ENCODE results near the gene TP73. TPM values are rescaled to one million over a fixed set of nuclear protein-coding genes. Genes with fewer than 3 reads are reported as not detected.

The TP73 gene
- total RNA-seq, 1 donor from 2014 or later: 3.6 TPM

GRCh38 chr1:3642919-3643675 is 9.2 kb upstream of the TP73 start:
- no peaks in the 10 kb centered on the region for H3K9me3 ChIP-seq
- H3K27me3 ChIP-seq (ENCODE audit: low read depth): no peaks in the 10 kb centered on the region
- no peaks in the 10 kb centered on the region for H3K4me1 ChIP-seq
- no peak overlapping the region for H3K27ac ChIP-seq
- intact Hi-C loops (cut with DNase I): no loop called here
- DNase-seq (no peak), ATAC-seq (no peak)
- no peak for TF ChIP-seq CTCF (IDR thresholded peaks at IDR 0.05)
- H3K36me3 ChIP-seq: peaks cover 56% of the 10 kb centered on the region
- no peak overlapping the region for H3K4me3 ChIP-seq

- H3K27me3 ChIP-seq (ENCODE audit: low read depth): no peaks in the 10 kb centered on the region
- no peak for TF ChIP-seq CTCF (IDR thresholded peaks at IDR 0.05)
- H3K27ac ChIP-seq: no peak overlapping the region
- ATAC-seq: no peak
- no peak overlapping the region for H3K4me3 ChIP-seq
- H3K4me1 ChIP-seq: peaks cover 8% of the 10 kb centered on the region
- DNase-seq: no peak
- no peaks in the 10 kb centered on the region for H3K9me3 ChIP-seq
- intact Hi-C loops (cut with DNase I): no loop called here
- H3K36me3 ChIP-seq: peaks cover 45% of the 10 kb centered on the region
These were observed 8.0 kb upstream of the TP73 start for GRCh38 chr1:3644273-3644672.

- Histone ChIP-seq H3K27me3 (ENCODE audit: low read depth) (peaks cover 2% of the 10 kb centered on the region), H3K27ac (no peak overlapping the region), H3K4me3 (no peak overlapping the region), H3K4me1 (peaks cover 13% of the 10 kb centered on the region), H3K36me3 (peaks cover 36% of the 10 kb centered on the region), H3K9me3 (no peaks in the 10 kb centered on the region)
- no peak for ATAC-seq
- no peak for TF ChIP-seq CTCF (IDR thresholded peaks at IDR 0.05)
- DNase-seq: no peak
- intact Hi-C loops (cut with DNase I): no loop called here
These were observed 7.1 kb upstream of the TP73 start for GRCh38 chr1:3645247-3645646.

GRCh38 chr1:3645666-3646355 is 6.5 kb upstream of the TP73 start:
- H3K27me3 ChIP-seq (ENCODE audit: low read depth): peaks cover 8% of the 10 kb centered on the region
- peaks cover 19% of the 10 kb centered on the region for H3K4me1 ChIP-seq
- no peak overlapping the region for H3K27ac ChIP-seq
- H3K4me3 ChIP-seq: no peak overlapping the region
- ATAC-seq (no peak), DNase-seq (no peak)
- intact Hi-C loops (cut with DNase I): no loop called here
- H3K9me3 ChIP-seq: no peaks in the 10 kb centered on the region
- TF ChIP-seq CTCF (IDR thresholded peaks at IDR 0.05): no peak
- H3K36me3 ChIP-seq: peaks cover 36% of the 10 kb centered on the region

GRCh38 chr1:3646596-3646995 is 5.7 kb upstream of the TP73 start:
- no peak overlapping the region for H3K27ac ChIP-seq
- DNase-seq (no peak), ATAC-seq (no peak)
- H3K4me3 ChIP-seq: no peak overlapping the region
- intact Hi-C loops (cut with DNase I): no loop called here
- no peak for TF ChIP-seq CTCF (IDR thresholded peaks at IDR 0.05)
- peaks cover 27% of the 10 kb centered on the region for H3K4me1 ChIP-seq
- H3K9me3 ChIP-seq: no peaks in the 10 kb centered on the region
- H3K36me3 ChIP-seq: peaks cover 36% of the 10 kb centered on the region
- peaks cover 16% of the 10 kb centered on the region for H3K27me3 ChIP-seq (ENCODE audit: low read depth)

Data from lower lobe of right lung (tissue), 2 donors.